ENCODE results near the gene BRIP1. TPM values are rescaled to one million over a fixed set of nuclear protein-coding genes. Genes with fewer than 3 reads are reported as not detected.
"Not testable (repeated sequence)": the region's sequence is repeated elsewhere in the genome, so short reads cannot be mapped to it uniquely, and the experiment has no call there.

BRIP1 gene
- total RNA-seq, 1 donor from 2014 or later: 6.4 TPM

DNA sequence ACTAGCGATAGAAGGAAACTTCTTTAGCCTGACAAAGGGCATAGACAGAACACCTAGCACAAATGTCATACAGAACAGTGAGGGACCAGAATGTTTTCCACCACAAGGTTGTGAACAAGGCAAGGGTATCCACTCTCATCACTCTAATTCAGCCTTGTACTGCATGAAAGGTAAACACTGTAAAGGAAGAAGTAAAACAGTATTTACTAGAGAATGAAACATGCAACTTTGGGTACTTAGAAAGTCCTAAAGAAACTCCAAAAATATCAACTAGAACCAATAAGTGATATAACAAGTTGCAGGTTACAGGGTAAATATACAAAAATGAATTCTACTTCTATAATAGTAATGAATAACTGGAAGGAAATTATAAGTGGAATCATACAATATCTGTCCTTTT, 32.2 kb downstream of the BRIP1 start:
- Mint-ChIP-seq H3K36me3 (ENCODE audit: low read depth, unreplicated experiment) (peaks cover 2% of the 10 kb centered on the region), H3K27ac (ENCODE audit: unreplicated experiment) (no peak overlapping the region), H3K4me3 (ENCODE audit: unreplicated experiment) (no peak overlapping the region), H3K9me3 (ENCODE audit: unreplicated experiment) (no peaks in the 10 kb centered on the region), H3K27me3 (ENCODE audit: low read depth, unreplicated experiment) (no peaks in the 10 kb centered on the region), H3K4me1 (ENCODE audit: low read depth, unreplicated experiment) (peaks cover 8% of the 10 kb centered on the region)
- H3K27ac ChIP-seq (ENCODE audit: low read depth, low read length): no peak overlapping the region
- H3K4me1 ChIP-seq (ENCODE audit: insufficient read depth, low read length): peaks cover 9% of the 10 kb centered on the region
- H3K4me3 ChIP-seq (ENCODE audit: insufficient read depth, low read depth, low read length): no peak overlapping the region
- no peak for TF ChIP-seq EZH2 (IDR thresholded peaks at IDR 0.05; ENCODE audit: insufficient read depth, low read length)
- TF ChIP-seq, protein P1, sequence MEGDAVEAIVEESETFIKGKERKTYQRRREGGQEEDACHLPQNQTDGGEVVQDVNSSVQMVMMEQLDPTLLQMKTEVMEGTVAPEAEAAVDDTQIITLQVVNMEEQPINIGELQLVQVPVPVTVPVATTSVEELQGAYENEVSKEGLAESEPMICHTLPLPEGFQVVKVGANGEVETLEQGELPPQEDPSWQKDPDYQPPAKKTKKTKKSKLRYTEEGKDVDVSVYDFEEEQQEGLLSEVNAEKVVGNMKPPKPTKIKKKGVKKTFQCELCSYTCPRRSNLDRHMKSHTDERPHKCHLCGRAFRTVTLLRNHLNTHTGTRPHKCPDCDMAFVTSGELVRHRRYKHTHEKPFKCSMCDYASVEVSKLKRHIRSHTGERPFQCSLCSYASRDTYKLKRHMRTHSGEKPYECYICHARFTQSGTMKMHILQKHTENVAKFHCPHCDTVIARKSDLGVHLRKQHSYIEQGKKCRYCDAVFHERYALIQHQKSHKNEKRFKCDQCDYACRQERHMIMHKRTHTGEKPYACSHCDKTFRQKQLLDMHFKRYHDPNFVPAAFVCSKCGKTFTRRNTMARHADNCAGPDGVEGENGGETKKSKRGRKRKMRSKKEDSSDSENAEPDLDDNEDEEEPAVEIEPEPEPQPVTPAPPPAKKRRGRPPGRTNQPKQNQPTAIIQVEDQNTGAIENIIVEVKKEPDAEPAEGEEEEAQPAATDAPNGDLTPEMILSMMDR (IDR thresholded peaks at IDR 0.05; ENCODE audit: insufficient read depth, low read depth, low read length): no peak
- no peaks in the 10 kb centered on the region for H4K20me1 ChIP-seq (ENCODE audit: insufficient read depth, low read length)
- DNase-seq (ENCODE audit: low read depth): no peak
- no peaks in the 10 kb centered on the region for H3K36me3 ChIP-seq (ENCODE audit: insufficient read depth, low read length)
- no peak overlapping the region for H3K4me2 ChIP-seq (ENCODE audit: low read length)
- no peak overlapping the region for H3K9ac ChIP-seq (ENCODE audit: low read length)
- H3K79me2 ChIP-seq (ENCODE audit: insufficient read depth, low read length): peaks cover 19% of the 10 kb centered on the region
- no peaks in the 10 kb centered on the region for H3K27me3 ChIP-seq (ENCODE audit: insufficient read depth, low read length)
- no peak overlapping the region for H2AFZ ChIP-seq (ENCODE audit: low read depth, low read length)
- H3K9me3 ChIP-seq (ENCODE audit: insufficient read depth, low read depth, low read length): no peaks in the 10 kb centered on the region
- no peak for FAIRE-seq

DNA sequence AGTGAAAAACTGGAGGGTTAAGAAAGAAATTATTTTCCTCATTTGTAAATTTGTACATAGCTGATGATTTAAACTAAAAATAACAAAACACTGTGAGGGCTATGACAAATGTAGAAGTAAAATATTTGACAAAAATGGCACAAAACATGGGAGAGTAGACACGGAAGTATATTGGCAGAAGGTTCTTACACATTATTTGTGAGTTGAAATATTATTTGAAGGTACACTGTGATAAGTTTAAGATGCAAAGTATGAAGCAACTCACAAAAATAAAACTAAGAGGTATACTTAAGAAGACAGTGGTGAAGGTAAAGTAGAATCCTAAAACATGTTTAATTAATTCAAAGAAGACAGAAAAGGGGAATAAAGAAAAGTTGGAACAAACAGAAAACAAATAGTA, 34.6 kb downstream of the BRIP1 start:
- Mint-ChIP-seq H3K36me3 (ENCODE audit: low read depth, unreplicated experiment) (peaks cover 4% of the 10 kb centered on the region), H3K4me1 (ENCODE audit: low read depth, unreplicated experiment) (peaks cover 1% of the 10 kb centered on the region), H3K27ac (ENCODE audit: unreplicated experiment) (no peak overlapping the region), H3K9me3 (ENCODE audit: unreplicated experiment) (no peaks in the 10 kb centered on the region), H3K27me3 (ENCODE audit: low read depth, unreplicated experiment) (no peaks in the 10 kb centered on the region), H3K4me3 (ENCODE audit: unreplicated experiment) (no peak overlapping the region)
- FAIRE-seq (no peak), DNase-seq (ENCODE audit: low read depth) (no peak)
- H3K4me1 ChIP-seq (ENCODE audit: insufficient read depth, low read length): peaks cover 5% of the 10 kb centered on the region
- no peaks in the 10 kb centered on the region for H3K27me3 ChIP-seq (ENCODE audit: insufficient read depth, low read length)
- H3K9me3 ChIP-seq (ENCODE audit: insufficient read depth, low read depth, low read length): no peaks in the 10 kb centered on the region
- TF ChIP-seq, protein P1 (IDR thresholded peaks at IDR 0.05; ENCODE audit: insufficient read depth, low read depth, low read length): no peak
- no peak for TF ChIP-seq EZH2 (IDR thresholded peaks at IDR 0.05; ENCODE audit: insufficient read depth, low read length)
- no peak overlapping the region for H3K4me2 ChIP-seq (ENCODE audit: low read length)
- H3K27ac ChIP-seq (ENCODE audit: low read depth, low read length): no peak overlapping the region
- H4K20me1 ChIP-seq (ENCODE audit: insufficient read depth, low read length): no peaks in the 10 kb centered on the region
- H3K9ac ChIP-seq (ENCODE audit: low read length): no peak overlapping the region
- no peak overlapping the region for H3K4me3 ChIP-seq (ENCODE audit: insufficient read depth, low read depth, low read length)
- peaks cover 39% of the 10 kb centered on the region for H3K79me2 ChIP-seq (ENCODE audit: insufficient read depth, low read length)
- no peak overlapping the region for H2AFZ ChIP-seq (ENCODE audit: low read depth, low read length)
- H3K36me3 ChIP-seq (ENCODE audit: insufficient read depth, low read length): no peaks in the 10 kb centered on the region

DNA sequence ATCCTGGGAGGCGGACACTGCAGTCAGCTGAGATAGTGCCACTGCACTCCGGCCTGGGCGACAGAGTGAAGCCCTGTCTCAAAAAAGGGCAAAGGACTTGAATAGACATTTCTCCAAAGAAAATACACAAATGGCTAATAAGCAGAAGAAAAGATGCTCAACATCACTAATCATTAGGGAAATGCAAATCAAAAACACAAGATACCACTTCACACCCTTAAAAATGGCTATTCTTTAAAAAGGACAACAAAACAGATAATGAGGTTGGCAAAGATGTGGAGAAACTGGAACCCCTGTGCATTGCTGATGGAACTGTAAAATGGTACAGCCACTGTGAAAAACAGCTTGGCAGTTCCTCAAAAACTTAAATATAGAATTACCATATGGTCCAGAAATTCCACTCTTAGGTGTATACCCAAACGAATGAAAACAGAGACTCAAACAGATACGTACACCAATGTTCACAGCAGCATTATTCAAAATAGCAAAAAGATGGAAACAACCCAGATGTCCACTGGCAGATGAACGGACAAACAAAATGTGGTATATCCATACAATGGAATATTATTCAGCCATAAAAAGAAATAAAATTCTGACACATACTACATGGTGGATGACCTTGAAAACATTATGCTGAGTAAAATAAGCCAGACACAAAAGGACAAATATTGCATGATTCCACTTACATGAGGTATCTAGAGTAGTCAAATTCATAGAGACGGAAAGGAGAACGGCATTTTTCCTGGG, 35.5 kb downstream of the BRIP1 start:
- H3K27ac Mint-ChIP-seq (ENCODE audit: unreplicated experiment): no peak overlapping the region
- H2AFZ ChIP-seq (ENCODE audit: low read depth, low read length): no peak overlapping the region

DNA sequence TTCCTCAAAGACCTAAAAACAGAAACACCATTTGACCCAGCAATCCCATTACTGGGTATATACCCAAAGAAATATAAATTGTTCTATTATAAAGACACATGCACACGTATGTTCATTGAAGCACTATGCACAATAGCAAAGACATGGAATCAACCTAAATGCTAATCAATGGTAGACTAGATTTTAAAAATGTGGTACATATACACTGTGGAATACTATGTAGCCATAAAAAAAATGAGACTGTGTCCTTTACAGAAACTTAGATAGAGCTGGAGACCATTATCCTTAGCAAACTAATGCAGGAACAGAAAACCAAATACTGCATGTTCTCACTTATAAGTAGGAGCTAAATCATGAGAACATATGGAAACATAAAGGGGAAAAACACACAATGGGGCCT, 36.5 kb downstream of the BRIP1 start:
- H4K20me1 ChIP-seq (ENCODE audit: insufficient read depth, low read length); H3K4me3 ChIP-seq (ENCODE audit: insufficient read depth, low read depth, low read length); H3K9ac ChIP-seq (ENCODE audit: low read length); FAIRE-seq; H3K27me3 Mint-ChIP-seq (ENCODE audit: low read depth, unreplicated experiment); H3K4me1 Mint-ChIP-seq (ENCODE audit: low read depth, unreplicated experiment); H3K36me3 Mint-ChIP-seq (ENCODE audit: low read depth, unreplicated experiment); H3K4me1 ChIP-seq (ENCODE audit: insufficient read depth, low read length); H3K27me3 ChIP-seq (ENCODE audit: insufficient read depth, low read length); H2AFZ ChIP-seq (ENCODE audit: low read depth, low read length); H3K9me3 ChIP-seq (ENCODE audit: insufficient read depth, low read depth, low read length); DNase-seq (ENCODE audit: low read depth); H3K36me3 ChIP-seq (ENCODE audit: insufficient read depth, low read length); H3K27ac Mint-ChIP-seq (ENCODE audit: unreplicated experiment); H3K4me3 Mint-ChIP-seq (ENCODE audit: unreplicated experiment); H3K4me2 ChIP-seq (ENCODE audit: low read length); H3K9me3 Mint-ChIP-seq (ENCODE audit: unreplicated experiment); H3K27ac ChIP-seq (ENCODE audit: low read depth, low read length): not testable (repeated sequence)
- peaks cover 39% of the 10 kb centered on the region for H3K79me2 ChIP-seq (ENCODE audit: insufficient read depth, low read length)

More for the DNA sequence above, 35.5 kb downstream of the BRIP1 start:
- Mint-ChIP-seq H3K27me3 (ENCODE audit: low read depth, unreplicated experiment) (no peaks in the 10 kb centered on the region), H3K36me3 (ENCODE audit: low read depth, unreplicated experiment) (peaks cover 4% of the 10 kb centered on the region), H3K4me3 (ENCODE audit: unreplicated experiment) (no peak overlapping the region), H3K4me1 (ENCODE audit: low read depth, unreplicated experiment) (no peaks in the 10 kb centered on the region), H3K9me3 (ENCODE audit: unreplicated experiment) (no peaks in the 10 kb centered on the region)
- Histone ChIP-seq H3K36me3 (ENCODE audit: insufficient read depth, low read length) (no peaks in the 10 kb centered on the region), H3K9ac (ENCODE audit: low read length) (no peak overlapping the region), H4K20me1 (ENCODE audit: insufficient read depth, low read length) (no peaks in the 10 kb centered on the region), H3K79me2 (ENCODE audit: insufficient read depth, low read length) (peaks cover 39% of the 10 kb centered on the region), H3K4me2 (ENCODE audit: low read length) (no peak overlapping the region), H3K27ac (ENCODE audit: low read depth, low read length) (no peak overlapping the region), H3K4me3 (ENCODE audit: insufficient read depth, low read depth, low read length) (no peak overlapping the region), H3K4me1 (ENCODE audit: insufficient read depth, low read length) (no peaks in the 10 kb centered on the region), H3K9me3 (ENCODE audit: insufficient read depth, low read depth, low read length) (no peaks in the 10 kb centered on the region), H3K27me3 (ENCODE audit: insufficient read depth, low read length) (no peaks in the 10 kb centered on the region)
- no peak for TF ChIP-seq EZH2 (IDR thresholded peaks at IDR 0.05; ENCODE audit: insufficient read depth, low read length)
- TF ChIP-seq, protein P1 (IDR thresholded peaks at IDR 0.05; ENCODE audit: insufficient read depth, low read depth, low read length): no peak
- DNase-seq (ENCODE audit: low read depth) (no peak), FAIRE-seq (no peak)
